Esophagus muscularis mucosa (tissue), 4 donors: ENCODE data around the gene EXOC6B. TPM values are rescaled to one million over a fixed set of nuclear protein-coding genes. Genes with fewer than 3 reads are reported as not detected.

ENCODE experiments used
- DNase-seq: peaks from one replicate; pipeline ENCODE4 v3.0.0-alpha.2; 2017; ENCODE audit errors: extremely low spot score
- H3K27ac ChIP-seq, 4 donors: fragments of 200-600 bp; sonication (generic); replicated peaks in 1 of 4; 1 replicate in 3 of 4; 2 replicates in 1 of 4; pipeline ENCODE4 v1.5.1; 2016 to 2019; ENCODE audit warnings: mild to moderate bottlenecking in 1 of 4
- H3K27me3 ChIP-seq, 4 donors: fragments of 200-600 bp; sonication (generic); one replicate each; pipeline versions ENCODE4 v1.5.1 to v1.6.0; 2016 to 2019
- H3K36me3 ChIP-seq, 4 donors: fragments of 200-600 bp; sonication (generic); one replicate each; pipeline ENCODE4 v1.5.1; 2016 to 2019
- H3K4me1 ChIP-seq, 4 donors: fragments of 200-600 bp; sonication (generic); one replicate each; pipeline ENCODE4 v1.5.1; 2016 to 2019
- H3K4me3 ChIP-seq, 4 donors: fragments of 200-600 bp; sonication (generic); 1 replicate in 2 of 4; 2 replicates in 2 of 4; pipeline ENCODE4 v1.5.1; 2016 to 2019; ENCODE audit warnings: mild to moderate bottlenecking in 4 of 4, moderate library complexity in 1 of 4
- H3K9me3 ChIP-seq, 4 donors: fragments of 200-600 bp; sonication (generic); 1 replicate in 3 of 4; 2 replicates in 1 of 4; pipeline ENCODE4 v1.5.1; 2016 to 2019
- CTCF ChIP-seq, 3 experiments: fragments of 200-600 bp in 2 of 3; fragments of 450-650 bp in 1 of 3; sonication (generic) in 2 of 3; IDR thresholded peaks; one replicate each; pipeline ENCODE4 v1.5.1; 2017 to 2019; ENCODE audit warnings: antibody characterized with exemption in 3 of 3, mild to moderate bottlenecking in 2 of 3, moderate library complexity in 1 of 3
- EP300 ChIP-seq: sonication (generic); formaldehyde crosslinking; IDR thresholded peaks from one replicate; pipeline ENCODE4 v1.6.1; 2017; ENCODE audit warnings: antibody characterized with exemption
- POLR2A ChIP-seq: fragments of 450-650 bp; IDR thresholded peaks from one replicate; pipeline ENCODE4 v1.6.1; 2017; ENCODE audit warnings: antibody characterized with exemption, moderate library complexity, mild to moderate bottlenecking, low read depth
- POLR2AphosphoS5 ChIP-seq, 2 donors: sonication (generic); formaldehyde crosslinking; IDR thresholded peaks; one replicate each; pipeline ENCODE4 v1.6.1; 2017; ENCODE audit warnings: antibody characterized with exemption in 2 of 2
- WGBS: methylation state at CpG from one replicate; pipeline ENCODE4 v1.1.5; 2018; 5-methylcytosine and 5-hydroxymethylcytosine counted together
- intact Hi-C: fragments of 100-400 bp; cut with DNase I; formaldehyde crosslinking; loops from one replicate; pipeline ENCODE4 v1.15.1; 2023
- total RNA-seq, 4 donors: library from RNA; depleted of rRNA; stranded (reverse); fragments of >200 nt; gene quantifications; one replicate each; pipeline versions ENCODE4 v1.1.0 to v1.2.1, GENCODE V29; 2016

Gene EXOC6B
- total RNA-seq, 4 donors from 2014 or later, result 24.5 to 45.9 (median 37.4) TPM

GRCh38 chr2:72367530-72368225 is 458.2 kb downstream of the EXOC6B start:
- TF ChIP-seq CTCF (IDR thresholded peaks at IDR 0.05) (peak; percentile 47 to 64 (median 56)), POLR2AphosphoS5 (IDR thresholded peaks at IDR 0.05) (peak; percentile 43 to 76), EP300 (no peak), POLR2A (no peak)
- no peaks in the 10 kb centered on the region for H3K9me3 ChIP-seq
- H3K4me1 ChIP-seq, result peaks cover 0 to 3% (median 0%) of the 10 kb centered on the region in 4 donors
- 70% methylated on average over 5 of the region's 5 CpGs for WGBS
- H3K27me3 ChIP-seq, result no peaks in the 10 kb centered on the region
- H3K4me3 ChIP-seq, result no peak overlapping the region
- H3K36me3 ChIP-seq, result peaks cover 0 to 4% (median 0%) of the 10 kb centered on the region in 4 donors
- peak overlapping the region; percentile 16 to 45 (median 43) for H3K27ac ChIP-seq
- DNase-seq, result no peak
- intact Hi-C loops, result no loop called here

DNA sequence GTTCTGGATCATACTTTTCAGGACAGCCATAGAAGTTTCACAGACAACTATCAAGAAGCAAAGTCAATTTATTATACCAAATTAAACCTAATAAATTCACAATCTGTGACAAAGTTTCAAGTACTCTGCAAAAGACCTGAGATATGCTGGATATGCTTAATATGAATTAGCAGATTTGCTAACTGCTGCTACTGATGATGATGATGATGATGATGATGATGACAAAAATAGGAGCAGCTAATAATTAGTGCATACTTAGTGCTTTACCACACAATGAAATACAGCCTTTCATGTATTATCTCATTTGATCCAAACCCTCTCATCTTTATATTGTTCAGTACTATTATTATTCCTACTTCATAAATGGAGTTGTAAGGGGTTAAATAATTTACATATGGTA is 462.4 kb downstream of the EXOC6B start:
- TF ChIP-seq POLR2A (no peak), CTCF (IDR thresholded peaks at IDR 0.05) (no peak), POLR2AphosphoS5 (IDR thresholded peaks at IDR 0.05) (no peak), EP300 (no peak)
- H3K27me3 ChIP-seq, result no peaks in the 10 kb centered on the region
- H3K4me1 ChIP-seq, result peaks cover 0 to 3% (median 0%) of the 10 kb centered on the region in 4 donors
- no peak overlapping the region for H3K4me3 ChIP-seq
- no peak for DNase-seq
- intact Hi-C loops, result no loop called here
- H3K9me3 ChIP-seq, result no peaks in the 10 kb centered on the region
- H3K36me3 ChIP-seq, result peaks cover 0 to 10% (median 0%) of the 10 kb centered on the region in 4 donors
- no peak overlapping the region for H3K27ac ChIP-seq

DNA sequence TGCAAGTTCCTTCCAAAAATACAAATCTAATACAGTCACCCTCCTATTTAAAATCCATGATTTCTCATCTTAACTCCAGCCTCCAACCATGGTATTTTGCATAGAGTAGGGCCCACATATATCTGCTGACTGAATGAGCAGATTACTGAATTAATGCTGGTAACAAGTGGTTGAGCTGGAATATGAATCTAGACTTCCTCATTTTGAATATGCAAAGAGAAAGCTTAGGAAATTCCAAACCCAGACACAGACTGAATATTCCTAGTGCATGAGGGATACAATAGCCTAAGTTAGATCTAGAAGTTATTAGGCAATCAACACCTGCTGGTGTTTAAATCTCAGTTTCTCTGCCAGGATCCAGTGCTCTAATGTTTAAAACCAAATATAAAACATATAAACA is 463.1 kb downstream of the EXOC6B start:
- Histone ChIP-seq H3K36me3 (peaks cover 0 to 10% (median 0%) of the 10 kb centered on the region in 4 donors), H3K4me3 (no peak overlapping the region), H3K27me3 (no peaks in the 10 kb centered on the region), H3K27ac (no peak overlapping the region), H3K9me3 (no peaks in the 10 kb centered on the region), H3K4me1 (peaks cover 0 to 3% (median 0%) of the 10 kb centered on the region in 4 donors)
- intact Hi-C loops, result no loop called here
- TF ChIP-seq POLR2A (no peak), EP300 (no peak), CTCF (IDR thresholded peaks at IDR 0.05) (no peak), POLR2AphosphoS5 (IDR thresholded peaks at IDR 0.05) (no peak)
- no peak for DNase-seq

DNA sequence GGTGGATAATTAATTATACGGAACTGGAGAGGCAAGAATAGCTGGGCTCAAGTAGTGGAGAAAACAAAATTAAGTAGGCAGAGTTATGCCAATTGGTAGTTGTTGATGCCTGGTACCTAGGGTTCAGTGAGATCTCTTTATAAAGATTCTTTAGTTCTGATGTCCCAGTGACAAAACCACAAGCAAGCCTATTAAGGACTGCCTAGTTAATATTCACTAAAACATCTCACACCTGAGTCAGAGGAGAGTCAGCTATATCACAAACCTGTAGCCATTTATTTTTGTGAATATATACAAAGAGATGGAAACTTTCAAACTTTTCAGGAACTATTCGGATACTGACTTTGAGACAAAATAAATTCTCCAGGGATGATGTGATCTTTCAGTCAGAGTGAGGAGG is 464.3 kb downstream of the EXOC6B start:
- no peak for DNase-seq
- H3K4me1 ChIP-seq, result no peaks in the 10 kb centered on the region
- intact Hi-C loops, result no loop called here
- H3K36me3 ChIP-seq, result peaks cover 0 to 14% (median 0%) of the 10 kb centered on the region in 4 donors
- TF ChIP-seq POLR2AphosphoS5 (IDR thresholded peaks at IDR 0.05) (no peak), POLR2A (no peak), EP300 (no peak), CTCF (IDR thresholded peaks at IDR 0.05) (no peak)
- no peak overlapping the region for H3K4me3 ChIP-seq
- H3K27me3 ChIP-seq, result no peaks in the 10 kb centered on the region
- WGBS, result 76% methylated on average over 2 of the region's 2 CpGs
- H3K9me3 ChIP-seq, result no peaks in the 10 kb centered on the region
- no peak overlapping the region for H3K27ac ChIP-seq

DNA sequence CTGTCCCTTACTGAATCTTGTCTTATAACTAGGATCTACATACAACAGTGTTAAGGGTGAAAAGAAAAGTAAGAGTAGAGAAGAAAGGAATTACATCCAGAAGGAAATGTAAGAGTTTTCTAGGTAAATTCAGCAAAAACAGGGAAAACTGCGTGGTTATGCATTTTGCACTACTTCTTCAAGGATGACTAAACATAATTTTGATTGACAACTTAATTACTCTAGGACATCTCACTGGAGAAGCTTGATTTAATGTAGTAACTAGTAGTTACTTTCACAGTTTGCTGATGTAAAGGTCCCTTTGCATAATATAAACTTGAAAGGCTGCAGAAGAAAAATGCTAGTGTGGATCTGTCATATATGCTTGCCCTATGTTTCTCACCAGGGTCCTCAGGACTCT is 464.8 kb downstream of the EXOC6B start:
- DNase-seq, result no peak
- intact Hi-C loops, result no loop called here
- Histone ChIP-seq H3K36me3 (peaks cover 0 to 14% (median 0%) of the 10 kb centered on the region in 4 donors), H3K27me3 (no peaks in the 10 kb centered on the region), H3K27ac (no peak overlapping the region), H3K4me1 (no peaks in the 10 kb centered on the region), H3K9me3 (no peaks in the 10 kb centered on the region), H3K4me3 (no peak overlapping the region)
- WGBS, result 94% methylated on average over 1 of the region's 1 CpG
- TF ChIP-seq POLR2A (no peak), POLR2AphosphoS5 (IDR thresholded peaks at IDR 0.05) (no peak), CTCF (IDR thresholded peaks at IDR 0.05) (no peak), EP300 (no peak)
